Activated T-helper 1 cell treated with anti-CD3 and anti-CD28 coated beads, Interleukin-12 subunit alpha, Interleukin-12 subunit beta, Interleukin-2, Interleukin-4 antibody, amounts not matched to agents 30 ng/mL and 10 ng/mL and 1 ng/mL, durations not matched to agents 14 hours and 24 hours and 36 hours (primary cell): Measurements from ENCODE around the gene AK2. TPM values are rescaled to one million over a fixed set of nuclear protein-coding genes. Genes with fewer than 3 reads are reported as not detected.

Source experiments
- DNase-seq: peaks from one replicate; pipeline ENCODE4 v3.0.0; 2021; ENCODE audit warnings: low spot score
- H3K27ac Mint-ChIP-seq: one replicate; pipeline ENCODE4 v1.8.0; 2021; ENCODE audit warnings: mild to moderate bottlenecking, mixed read lengths
- H3K27me3 Mint-ChIP-seq: one replicate; pipeline ENCODE4 v1.8.0; 2022; ENCODE audit warnings: mild to moderate bottlenecking, moderate library complexity, mixed read lengths; ENCODE audit not compliant: insufficient read depth
- H3K36me3 Mint-ChIP-seq: one replicate; pipeline ENCODE4 v1.8.0; 2021; ENCODE audit warnings: low read depth, mixed read lengths
- H3K4me1 Mint-ChIP-seq: one replicate; pipeline ENCODE4 v1.8.0; 2021; ENCODE audit warnings: low read depth, mixed read lengths
- H3K4me3 Mint-ChIP-seq: one replicate; pipeline ENCODE4 v1.8.0; 2021; ENCODE audit warnings: mild to moderate bottlenecking, moderate library complexity, mixed read lengths
- H3K9me3 Mint-ChIP-seq: one replicate; pipeline ENCODE4 v1.8.0; 2021; ENCODE audit warnings: mixed read lengths
- intact Hi-C: fragments of 100-400 bp; cut with micrococcal nuclease; formaldehyde crosslinking; loops from one replicate; pipeline ENCODE4 v1.15.1; 2024
- total RNA-seq: library from RNA; stranded (reverse); gene quantifications from 2 replicates; pipeline ENCODE4 v1.2.3, GENCODE V29; 2022

The AK2 gene
- total RNA-seq, 1 donor from 2014 or later: 400 TPM

DNA sequence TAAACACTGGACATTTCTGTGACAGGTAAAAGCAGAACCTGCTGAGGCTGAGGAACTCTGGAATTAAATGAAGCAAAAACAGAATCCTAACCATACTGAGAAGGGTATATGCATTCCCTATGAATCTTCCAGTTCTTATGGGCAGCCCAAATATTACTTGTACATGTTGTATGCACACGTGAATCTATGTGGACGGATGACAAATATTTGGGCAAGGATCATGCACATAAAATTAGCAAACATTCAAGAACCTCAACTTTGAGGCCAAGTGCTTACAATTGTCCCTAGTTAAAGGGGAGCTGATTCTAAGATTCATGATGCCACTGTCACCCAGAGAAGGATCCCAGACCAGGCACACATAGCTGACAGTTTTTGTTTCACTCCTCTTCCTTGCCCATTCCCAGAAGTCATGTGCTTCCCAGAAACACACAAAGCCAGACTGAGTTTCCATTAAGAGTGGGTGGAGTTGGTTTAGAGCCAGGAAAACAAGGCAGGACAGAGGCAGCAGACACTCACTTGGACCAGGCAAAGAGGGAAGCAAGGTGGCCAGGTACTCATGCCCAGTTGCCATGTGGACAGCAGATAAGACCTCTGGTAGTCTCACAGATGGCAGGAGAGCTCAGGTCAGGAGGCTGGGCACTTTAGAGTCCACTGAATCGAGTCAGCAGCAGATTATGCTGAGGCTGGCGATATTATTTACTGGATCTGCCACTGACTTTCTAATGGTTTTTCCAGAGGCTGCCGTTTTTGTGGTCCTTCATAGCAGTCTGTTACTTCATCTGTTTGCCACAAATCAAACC, 25.6 kb downstream of the AK2 start:
- Mint-ChIP-seq H3K9me3 (no peaks in the 10 kb centered on the region), H3K27ac (no peak overlapping the region), H3K36me3 (peaks cover 68% of the 10 kb centered on the region), H3K27me3 (no peaks in the 10 kb centered on the region), H3K4me3 (no peak overlapping the region), H3K4me1 (peaks cover 28% of the 10 kb centered on the region)
- DNase-seq: no peak
- intact Hi-C loops: no loop called here

DNA sequence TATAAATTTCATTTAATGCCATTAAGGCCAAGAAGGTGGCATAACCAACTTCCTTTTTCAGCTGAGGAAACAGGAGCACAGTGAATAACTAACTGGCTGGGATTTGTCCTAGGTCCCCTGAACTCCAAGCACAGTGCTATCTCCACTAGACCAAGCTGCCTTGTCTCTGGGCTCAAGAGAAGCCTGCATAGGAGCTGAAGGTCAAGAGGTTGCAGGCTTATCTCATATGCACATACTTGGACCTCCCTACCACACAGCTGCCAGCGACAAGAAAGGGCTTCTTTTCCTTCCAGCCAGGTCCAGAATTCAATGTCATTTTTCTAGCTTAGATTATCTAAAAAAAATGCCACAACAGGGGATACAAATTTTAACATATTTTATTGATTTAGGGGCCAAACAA, 27.1 kb downstream of the AK2 start:
- Mint-ChIP-seq H3K27ac (no peak overlapping the region), H3K36me3 (peaks cover 73% of the 10 kb centered on the region), H3K27me3 (no peaks in the 10 kb centered on the region), H3K4me1 (peaks cover 44% of the 10 kb centered on the region), H3K9me3 (no peaks in the 10 kb centered on the region), H3K4me3 (no peak overlapping the region)
- no peak for DNase-seq
- intact Hi-C loops: no loop called here

DNA sequence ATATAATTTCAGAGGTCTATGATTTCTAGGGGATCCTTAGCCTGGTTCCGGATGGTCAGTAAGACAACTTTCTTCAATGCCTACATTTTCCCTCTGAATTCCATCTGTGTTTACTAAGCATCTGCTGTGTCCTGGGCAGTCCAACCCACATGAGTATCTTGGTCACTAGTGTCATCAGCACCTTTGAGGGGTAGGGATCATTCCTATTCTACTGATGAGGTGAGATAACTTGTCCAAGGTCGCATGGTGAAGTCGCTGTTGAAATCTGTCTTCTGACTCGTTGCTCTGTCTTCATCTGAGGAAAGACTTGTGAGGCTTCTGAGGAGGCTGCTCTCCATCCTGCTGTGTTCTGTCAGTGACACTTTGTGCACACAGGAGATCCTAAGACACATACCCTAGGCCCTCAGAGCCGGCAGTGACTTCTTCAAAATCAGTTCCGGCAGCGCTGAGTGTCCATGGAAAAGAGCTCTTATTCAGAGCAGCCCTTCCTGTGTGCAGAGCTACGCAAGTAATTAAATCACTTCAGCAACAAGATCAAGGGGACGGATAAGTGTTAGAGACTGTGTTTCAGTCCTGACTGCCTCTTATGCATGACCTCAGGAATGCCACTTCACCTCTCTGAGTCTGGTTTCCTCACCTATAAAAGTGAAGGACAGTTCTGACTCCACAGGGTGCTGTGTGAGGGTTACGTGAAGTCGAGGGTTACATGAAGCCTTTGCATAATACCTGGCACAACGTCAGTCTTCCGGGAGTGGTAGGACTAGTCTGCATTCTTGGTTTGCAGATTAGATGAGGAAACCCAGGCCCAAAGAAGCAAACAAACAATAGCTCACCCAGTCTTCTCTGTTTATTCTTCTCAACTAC, 28.4 kb downstream of the AK2 start:
- Mint-ChIP-seq H3K36me3 (peaks cover 67% of the 10 kb centered on the region), H3K4me1 (peaks cover 45% of the 10 kb centered on the region)

DNA sequence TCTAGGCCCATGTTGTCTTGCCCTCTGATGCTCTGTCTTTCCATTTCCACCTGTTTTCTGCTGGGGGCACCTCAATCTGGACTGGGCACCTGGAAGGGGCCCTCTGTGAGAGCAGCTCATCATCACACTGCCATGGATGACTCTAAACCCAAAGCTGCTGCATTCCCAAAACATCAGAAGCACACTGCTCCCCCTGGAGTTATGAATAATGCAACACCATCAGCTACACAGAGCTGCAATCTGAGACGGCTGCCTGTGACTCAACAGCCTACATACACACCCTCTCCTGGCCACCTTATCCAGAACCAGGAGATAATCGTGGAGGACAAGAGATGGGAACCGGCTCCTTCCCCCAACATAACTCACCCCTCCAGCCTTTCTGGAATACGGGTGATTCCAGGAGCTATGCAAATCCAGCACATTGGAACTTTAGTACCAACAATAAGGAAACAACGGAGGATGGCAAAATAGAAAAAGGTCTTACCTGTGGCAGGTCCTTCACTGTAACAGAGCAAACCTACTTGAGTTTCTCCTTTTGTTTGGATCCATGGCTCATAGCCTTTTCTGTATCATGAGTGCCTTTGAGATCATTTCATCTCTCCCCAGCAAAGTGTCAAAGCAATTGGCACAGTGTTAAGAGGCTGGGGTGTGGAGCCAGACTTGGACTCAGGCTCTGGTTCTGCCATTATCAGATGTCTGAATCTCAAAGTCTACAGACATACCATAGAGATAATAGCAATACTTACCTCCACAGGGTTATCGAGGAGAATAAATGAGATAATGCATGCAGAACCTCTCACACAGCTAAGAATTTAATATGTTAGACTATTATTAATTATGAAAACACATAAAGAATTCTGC, 29.3 kb downstream of the AK2 start:
- no peaks in the 10 kb centered on the region for H3K9me3 Mint-ChIP-seq
- peak; percentile 27 for DNase-seq
- H3K4me3 Mint-ChIP-seq: no peak overlapping the region
- peaks cover 53% of the 10 kb centered on the region for H3K4me1 Mint-ChIP-seq
- H3K36me3 Mint-ChIP-seq: peaks cover 64% of the 10 kb centered on the region
- intact Hi-C loops: loop anchor here (1.0 to 2.0 kb wide), 2 partner anchors 17 to 74 kb away; no protein-coding TSS in a partner anchor
- H3K27ac Mint-ChIP-seq: no peak overlapping the region
- H3K27me3 Mint-ChIP-seq: no peaks in the 10 kb centered on the region

More for the DNA sequence above, 28.4 kb downstream of the AK2 start:
- DNase-seq: no peak
- H3K9me3 Mint-ChIP-seq: no peaks in the 10 kb centered on the region
- no peaks in the 10 kb centered on the region for H3K27me3 Mint-ChIP-seq
- peak overlapping the region; percentile 8 for H3K27ac Mint-ChIP-seq
- H3K4me3 Mint-ChIP-seq: no peak overlapping the region
- intact Hi-C loops: no loop called here

DNA sequence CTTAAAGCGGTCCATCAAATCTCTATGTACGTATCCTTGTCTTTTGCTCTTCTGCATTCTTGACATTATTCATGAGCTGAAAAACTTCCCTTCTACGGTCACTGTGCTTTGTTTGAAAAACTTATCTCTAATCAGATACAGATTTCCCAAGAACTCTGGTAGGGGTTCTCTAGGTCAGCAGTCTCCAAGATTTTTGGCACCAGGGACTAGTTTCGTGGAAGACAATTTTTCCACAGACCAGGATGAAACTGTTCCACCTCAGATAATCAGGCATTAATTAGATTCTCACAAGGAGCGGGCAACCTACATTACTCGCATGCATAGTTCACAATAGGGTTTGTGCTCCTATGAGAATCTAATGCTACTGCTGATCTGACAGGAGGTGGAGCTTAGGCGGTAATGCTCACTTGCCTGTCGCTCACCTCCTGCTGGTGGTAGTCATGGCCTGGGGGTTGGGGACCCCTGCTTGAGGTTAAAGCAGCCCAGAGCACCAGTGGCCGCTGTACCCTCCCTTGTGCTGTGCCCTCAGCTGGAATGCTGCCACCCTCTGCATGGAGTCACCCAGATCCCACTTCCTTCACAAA, 30.8 kb downstream of the AK2 start:
- no peak overlapping the region for H3K4me3 Mint-ChIP-seq
- H3K27ac Mint-ChIP-seq: peak overlapping the region; percentile 47
- no peak for DNase-seq
- peaks cover 55% of the 10 kb centered on the region for H3K36me3 Mint-ChIP-seq
- intact Hi-C loops: loop anchor here (2.0 kb wide), 1 partner anchor 19 kb away; no protein-coding TSS in a partner anchor
- H3K4me1 Mint-ChIP-seq: peaks cover 55% of the 10 kb centered on the region
- no peaks in the 10 kb centered on the region for H3K27me3 Mint-ChIP-seq
- no peaks in the 10 kb centered on the region for H3K9me3 Mint-ChIP-seq

DNA sequence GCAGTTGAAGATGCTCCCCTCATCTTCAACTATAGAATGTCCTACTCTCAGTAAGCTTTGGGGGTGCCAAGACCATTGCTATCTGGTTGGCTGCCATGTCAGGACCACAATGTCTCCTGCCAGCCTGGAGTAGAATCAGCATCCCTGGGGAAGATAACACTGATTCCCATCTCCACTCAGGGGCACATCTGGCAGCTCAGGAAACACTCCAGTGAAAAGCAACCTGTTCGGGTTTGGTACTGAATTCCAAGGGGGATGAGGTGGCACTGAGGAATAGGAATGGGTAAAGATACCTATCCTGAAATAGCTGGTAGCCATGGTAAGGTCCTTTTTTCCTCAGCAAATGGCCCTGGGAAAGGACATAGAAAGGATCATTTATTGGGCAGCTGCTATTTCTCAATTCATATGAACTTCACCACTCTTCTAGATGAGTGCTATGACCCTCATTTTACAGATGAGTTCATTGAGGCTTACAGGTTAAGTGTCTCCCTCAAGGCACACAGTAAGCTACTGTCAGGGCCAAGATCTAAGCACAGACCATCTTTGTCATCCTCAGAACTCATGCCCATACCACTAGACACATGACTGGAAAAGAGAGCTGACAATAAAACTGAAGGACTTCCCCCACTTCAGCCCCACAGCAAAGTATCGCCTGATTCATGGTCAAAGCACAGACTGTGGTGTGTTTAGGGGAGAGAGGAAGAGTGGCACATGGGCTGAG, 31.4 kb downstream of the AK2 start:
- Mint-ChIP-seq H3K27me3 (no peaks in the 10 kb centered on the region), H3K9me3 (no peaks in the 10 kb centered on the region), H3K4me1 (peaks cover 61% of the 10 kb centered on the region), H3K4me3 (no peak overlapping the region), H3K27ac (peak overlapping the region; percentile 47), H3K36me3 (peaks cover 55% of the 10 kb centered on the region)
- intact Hi-C loops: no loop called here
- no peak for DNase-seq

DNA sequence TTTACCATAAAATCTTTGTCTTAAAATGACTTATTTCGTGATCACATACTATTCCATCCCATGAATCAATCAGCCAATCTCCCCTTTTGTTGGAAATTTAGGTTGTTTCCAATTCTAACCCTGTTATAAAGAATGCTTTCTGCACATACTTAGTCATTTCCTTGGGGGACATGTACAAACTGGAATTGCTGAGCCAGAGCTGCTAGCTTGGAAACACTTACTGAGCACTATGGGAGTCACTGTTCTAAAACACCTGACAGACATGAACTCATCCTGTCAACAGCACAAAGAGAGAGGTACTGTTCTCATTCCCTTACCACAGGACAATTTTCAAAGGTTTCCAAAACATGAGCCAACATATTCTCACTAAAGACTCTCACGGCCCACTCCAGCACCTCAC, 32.1 kb downstream of the AK2 start:
- H3K9me3 Mint-ChIP-seq: no peaks in the 10 kb centered on the region
- no peaks in the 10 kb centered on the region for H3K27me3 Mint-ChIP-seq
- peaks cover 61% of the 10 kb centered on the region for H3K4me1 Mint-ChIP-seq
- DNase-seq: no peak
- peaks cover 53% of the 10 kb centered on the region for H3K36me3 Mint-ChIP-seq
- H3K27ac Mint-ChIP-seq: peak overlapping the region; percentile 51
- H3K4me3 Mint-ChIP-seq: no peak overlapping the region
- intact Hi-C loops: loop anchor here (1.0 kb wide), 1 partner anchor 36 kb away; no protein-coding TSS in a partner anchor

DNA sequence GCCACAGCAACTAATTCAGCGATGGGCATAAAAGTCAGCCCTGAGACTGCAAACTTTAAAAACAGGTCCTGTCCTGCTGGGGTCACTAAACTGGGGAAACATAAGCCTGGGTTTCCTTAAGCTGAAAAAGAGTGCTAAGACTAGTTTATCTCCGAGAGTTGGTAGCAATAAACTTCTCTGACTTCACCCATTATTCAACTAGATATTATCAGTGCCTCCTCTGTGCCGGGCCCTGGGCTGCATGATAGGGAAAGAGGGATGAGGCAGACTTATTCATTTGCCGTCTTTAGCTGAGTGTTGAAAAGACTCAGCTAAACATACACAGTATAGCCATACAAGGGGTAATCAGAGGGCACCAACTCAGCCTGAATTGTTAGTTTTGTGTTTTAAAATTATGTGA, 33.0 kb downstream of the AK2 start:
- H3K9me3 Mint-ChIP-seq: no peaks in the 10 kb centered on the region
- H3K27me3 Mint-ChIP-seq: no peaks in the 10 kb centered on the region
- H3K36me3 Mint-ChIP-seq: peaks cover 45% of the 10 kb centered on the region
- H3K4me1 Mint-ChIP-seq: peaks cover 60% of the 10 kb centered on the region
- intact Hi-C loops: loop anchor here (1.0 kb wide), 1 partner anchor 35 kb away; no protein-coding TSS in a partner anchor
- no peak overlapping the region for H3K27ac Mint-ChIP-seq
- H3K4me3 Mint-ChIP-seq: no peak overlapping the region
- DNase-seq: no peak

DNA sequence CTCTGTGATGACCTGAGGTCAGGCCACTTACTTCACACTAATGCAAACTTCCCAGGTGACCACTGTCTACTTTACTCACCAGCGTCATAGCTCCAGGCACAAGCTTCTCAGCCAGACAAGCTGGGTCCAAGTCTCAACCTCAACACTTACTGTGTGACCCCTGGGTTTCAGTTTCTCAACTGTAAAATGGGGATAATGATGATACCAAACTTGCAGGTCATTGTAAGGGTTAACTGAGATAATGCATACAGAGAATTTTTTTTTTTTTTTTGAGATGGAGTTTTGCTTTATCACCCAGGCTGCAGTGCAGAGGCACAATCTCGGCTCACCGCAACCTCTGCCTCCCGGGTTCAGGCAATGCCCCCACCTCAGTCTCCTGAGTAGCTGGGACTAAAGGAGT, 34.7 kb downstream of the AK2 start:
- Mint-ChIP-seq H3K27me3 (no peaks in the 10 kb centered on the region), H3K9me3 (no peaks in the 10 kb centered on the region), H3K36me3 (peaks cover 47% of the 10 kb centered on the region), H3K27ac (no peak overlapping the region), H3K4me3 (no peak overlapping the region), H3K4me1 (peaks cover 72% of the 10 kb centered on the region)
- no peak for DNase-seq
- intact Hi-C loops: no loop called here

DNA sequence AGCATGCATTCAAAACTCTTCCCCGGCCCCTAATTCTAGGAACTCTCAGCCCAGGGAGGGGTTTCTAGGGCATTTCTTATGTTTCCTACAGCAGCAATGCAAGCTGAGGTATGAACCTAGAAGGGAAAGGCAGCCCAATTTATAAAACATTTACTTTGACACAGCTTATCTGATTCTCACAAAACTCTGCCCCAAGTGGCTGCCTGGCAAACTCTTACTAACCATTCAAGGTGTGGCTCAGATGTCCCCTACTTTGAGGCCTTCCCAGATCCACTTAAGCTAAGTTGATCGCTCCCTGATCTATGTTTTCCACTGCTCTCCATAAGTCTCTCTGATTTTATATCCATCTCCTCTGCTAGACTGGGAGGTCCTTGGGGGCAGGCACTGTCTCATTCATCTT, 35.4 kb downstream of the AK2 start:
- DNase-seq: no peak
- Mint-ChIP-seq H3K9me3 (no peaks in the 10 kb centered on the region), H3K4me3 (no peak overlapping the region), H3K27ac (peak overlapping the region; percentile 49), H3K27me3 (no peaks in the 10 kb centered on the region), H3K4me1 (peaks cover 72% of the 10 kb centered on the region), H3K36me3 (peaks cover 46% of the 10 kb centered on the region)
- intact Hi-C loops: no loop called here

DNA sequence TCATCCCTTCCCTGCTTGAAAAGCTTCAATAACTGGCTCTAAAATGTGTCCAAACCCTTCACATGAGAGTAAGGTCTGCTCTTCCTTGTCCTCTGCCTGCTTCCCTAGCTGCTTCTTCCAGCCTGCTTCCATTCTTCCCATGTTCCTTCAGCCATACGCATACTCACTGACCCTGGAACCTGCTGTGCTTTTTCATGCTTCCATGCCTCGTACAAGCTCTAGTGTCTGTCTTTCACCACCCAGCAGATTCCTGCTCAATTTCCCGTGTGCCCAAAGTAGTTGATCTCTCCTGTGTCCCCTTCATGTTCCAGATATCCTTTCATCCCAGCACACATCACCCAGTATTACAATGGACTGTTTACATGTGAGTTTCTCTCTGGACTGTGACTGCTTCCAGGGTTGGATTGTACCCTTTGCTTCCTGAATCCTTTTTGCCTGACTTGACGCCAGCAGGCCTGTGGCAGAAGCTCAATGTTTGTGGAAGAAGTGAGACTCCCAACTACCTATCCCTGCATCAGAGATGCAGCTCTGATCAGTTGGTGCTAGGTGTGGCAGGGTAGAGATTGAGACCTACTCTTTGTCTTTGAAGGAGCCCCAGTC, 36.2 kb downstream of the AK2 start:
- intact Hi-C loops: no loop called here
- H3K27ac Mint-ChIP-seq: peak overlapping the region; percentile 46
- peaks cover 67% of the 10 kb centered on the region for H3K4me1 Mint-ChIP-seq
- no peaks in the 10 kb centered on the region for H3K27me3 Mint-ChIP-seq
- no peak overlapping the region for H3K4me3 Mint-ChIP-seq
- no peaks in the 10 kb centered on the region for H3K9me3 Mint-ChIP-seq
- peaks cover 42% of the 10 kb centered on the region for H3K36me3 Mint-ChIP-seq
- DNase-seq: no peak
